HG03175 (cell line): ENCODE results near the gene POLR3C.

ENCODE experiments used
- ATAC-seq: cut with Tn5 transposase; IDR thresholded peaks from one replicate; pipeline ENCODE4 v1.9.1; 2021; ENCODE audit warnings: mild to moderate bottlenecking, moderate library complexity; ENCODE audit not compliant: unreplicated experiment

Gene POLR3C

DNA sequence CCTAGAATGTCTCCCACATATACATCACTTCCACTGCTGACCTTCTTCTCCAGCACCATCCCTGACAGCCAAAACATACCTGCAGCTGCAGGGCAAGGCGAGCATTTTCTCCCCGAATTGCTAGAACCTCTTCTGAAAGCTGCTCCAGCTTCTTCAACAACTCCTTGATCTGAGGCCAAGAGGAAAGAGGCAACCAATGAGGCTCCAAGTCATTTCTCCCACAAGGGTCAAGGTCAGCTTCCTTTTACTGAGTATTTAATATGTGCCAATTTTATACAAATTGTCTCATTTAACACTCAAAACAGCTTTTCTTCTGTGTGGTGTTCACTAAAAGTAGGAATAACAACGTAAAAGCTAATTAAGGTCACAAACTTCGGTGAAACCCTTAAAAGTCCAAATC is 44.2 kb downstream of the POLR3C start:
- ATAC-seq = no peak

DNA sequence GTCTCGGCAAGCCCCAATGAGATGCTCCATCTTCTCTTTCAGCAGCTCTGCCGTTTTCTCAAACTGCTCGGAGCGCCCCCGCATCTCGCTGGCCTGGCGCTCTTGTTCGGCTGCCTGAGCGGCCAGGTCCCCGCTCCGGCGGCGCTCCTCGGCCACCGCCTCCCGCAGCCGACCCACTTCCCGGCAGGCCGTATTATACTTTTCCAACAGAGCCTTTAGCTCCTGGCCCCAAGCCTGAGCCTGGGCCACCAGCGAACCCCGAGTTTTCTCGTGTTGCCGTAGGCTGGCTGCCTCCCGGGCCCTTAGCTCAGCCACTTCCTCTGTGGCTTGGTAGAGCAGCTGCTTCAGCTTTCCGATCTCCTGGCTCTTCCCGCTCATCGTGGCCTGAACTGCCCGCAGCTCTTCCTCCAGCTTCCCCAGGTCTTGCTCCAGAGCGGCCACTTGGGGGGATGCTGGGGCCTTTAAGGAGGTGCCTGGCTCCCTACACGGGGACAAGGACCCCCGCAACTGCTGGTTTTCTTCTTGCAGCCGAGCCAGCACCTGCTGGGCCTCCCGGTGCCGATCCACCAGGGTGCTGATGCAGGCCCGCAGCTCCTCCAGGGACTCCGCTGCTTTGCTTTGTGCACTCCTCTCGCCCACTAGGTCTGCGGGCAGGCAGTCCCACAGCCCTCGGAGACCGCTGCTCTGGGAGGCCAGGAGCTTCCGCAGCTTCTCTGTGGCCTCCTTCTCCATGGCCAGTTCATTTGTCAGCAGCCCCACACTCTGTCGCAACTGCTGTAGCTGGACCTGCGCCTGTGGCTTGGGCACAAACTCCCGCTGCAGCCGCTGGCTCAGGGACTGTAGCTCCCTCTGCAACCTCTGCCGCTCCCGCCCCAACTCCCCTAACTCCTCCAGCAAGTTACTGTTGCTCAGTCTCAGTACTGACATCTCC is 48.3 kb downstream of the POLR3C start:
- no peak for ATAC-seq

DNA sequence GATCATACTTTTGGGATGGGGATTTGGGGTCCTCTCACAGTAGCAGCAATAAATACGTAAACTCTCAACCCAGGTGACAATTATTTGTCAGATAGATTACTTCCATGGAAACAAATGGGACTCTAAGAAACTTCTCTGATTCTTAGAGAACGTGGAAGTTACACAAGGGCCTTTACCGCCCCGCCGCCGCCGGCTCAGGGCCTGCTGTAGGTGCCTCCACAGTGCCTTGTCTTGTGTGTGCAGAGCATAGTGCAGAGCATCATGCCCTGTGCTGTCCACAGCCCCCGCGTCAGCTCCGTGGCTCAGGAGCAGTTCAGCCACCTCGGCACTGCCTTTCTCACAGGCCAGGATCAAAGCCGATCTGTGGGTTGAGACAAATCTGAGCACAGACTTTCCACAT is 50.6 kb downstream of the POLR3C start:
- no peak for ATAC-seq

DNA sequence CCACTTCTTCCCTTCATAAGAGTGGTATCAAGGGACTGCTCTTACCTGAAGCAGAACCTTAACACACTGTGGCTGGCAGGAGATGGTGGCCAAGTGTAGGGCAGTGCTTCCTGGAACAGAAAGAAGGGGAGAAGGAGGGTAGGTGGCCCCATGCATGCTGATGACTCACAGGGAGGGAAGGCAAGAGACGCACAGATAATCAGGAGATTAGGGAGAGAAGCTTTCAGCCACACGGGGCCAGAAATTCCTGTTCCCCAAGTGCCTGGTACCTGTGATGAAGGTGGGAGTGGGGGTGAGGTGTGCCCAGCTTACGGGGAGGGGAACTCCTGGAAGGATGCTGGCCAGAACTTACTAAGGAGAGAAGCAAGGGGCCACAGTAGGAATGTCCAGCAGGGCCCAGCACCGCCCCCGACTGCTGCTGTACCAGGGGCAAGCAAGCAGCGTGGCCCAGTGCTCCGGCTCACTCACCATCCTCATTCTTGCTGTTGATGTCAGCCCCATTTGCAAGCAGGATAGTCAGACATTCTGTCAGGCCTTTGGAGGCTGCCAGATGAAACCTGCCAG is 54.0 kb downstream of the POLR3C start:
- ATAC-seq = no peak

DNA sequence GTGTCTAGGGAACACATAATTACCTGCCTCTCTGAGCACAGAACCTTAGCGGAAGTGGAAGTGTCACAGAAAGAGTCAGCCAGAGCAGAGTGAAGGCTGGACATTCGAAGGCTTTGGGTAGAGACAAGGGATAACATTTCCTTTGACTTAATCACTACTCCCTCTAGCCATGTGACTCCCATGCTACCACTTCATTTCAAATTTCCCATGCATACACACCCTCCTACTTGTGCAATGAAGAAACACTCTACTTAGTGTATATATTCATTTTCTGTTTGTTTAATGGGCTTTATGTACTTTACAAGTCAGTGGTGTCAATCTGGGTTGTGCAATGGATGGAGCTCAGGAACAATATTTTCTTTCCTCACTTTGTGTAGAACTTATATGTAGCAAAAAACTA is 54.7 kb downstream of the POLR3C start:
- no peak for ATAC-seq

DNA sequence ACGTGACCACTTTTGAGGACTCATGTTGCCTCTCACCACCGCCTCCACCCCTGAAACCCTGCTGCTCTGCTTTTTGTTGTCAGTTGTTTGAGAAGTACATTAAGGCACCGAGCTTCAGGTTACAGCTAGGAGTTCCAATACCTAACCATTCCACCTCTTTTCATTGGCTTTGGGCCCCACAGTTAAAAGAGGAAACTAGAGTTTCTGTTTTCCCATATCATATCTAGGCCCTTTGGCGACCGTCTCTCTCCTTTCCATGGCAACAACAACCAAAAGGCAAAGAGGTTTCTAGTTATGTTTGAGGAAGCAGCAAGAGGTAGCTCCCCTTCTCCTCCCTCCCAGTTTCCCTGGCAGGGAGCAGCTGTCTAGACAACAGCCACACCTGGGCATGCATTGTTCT is 55.8 kb downstream of the POLR3C start:
- ATAC-seq = no peak

DNA sequence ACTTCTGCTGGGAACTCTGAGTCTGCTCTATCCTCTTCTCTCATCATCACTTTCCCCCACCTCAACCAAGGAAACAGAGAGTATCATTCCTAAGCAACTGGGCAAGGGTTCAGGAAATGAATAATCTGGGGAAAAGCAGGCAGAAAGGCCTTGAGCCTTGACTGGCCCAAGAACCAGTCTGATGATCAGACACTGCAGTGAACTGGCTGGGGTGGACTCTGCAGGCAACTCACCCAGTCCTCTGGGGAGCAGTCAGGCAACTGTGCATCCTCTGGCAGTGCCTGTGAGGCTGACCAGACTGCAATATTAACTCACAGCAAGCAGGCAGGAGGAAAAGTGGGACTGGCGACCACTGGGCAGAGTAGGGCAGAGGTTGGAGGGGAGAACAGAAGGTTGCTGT is 60.7 kb downstream of the POLR3C start:
- no peak for ATAC-seq

DNA sequence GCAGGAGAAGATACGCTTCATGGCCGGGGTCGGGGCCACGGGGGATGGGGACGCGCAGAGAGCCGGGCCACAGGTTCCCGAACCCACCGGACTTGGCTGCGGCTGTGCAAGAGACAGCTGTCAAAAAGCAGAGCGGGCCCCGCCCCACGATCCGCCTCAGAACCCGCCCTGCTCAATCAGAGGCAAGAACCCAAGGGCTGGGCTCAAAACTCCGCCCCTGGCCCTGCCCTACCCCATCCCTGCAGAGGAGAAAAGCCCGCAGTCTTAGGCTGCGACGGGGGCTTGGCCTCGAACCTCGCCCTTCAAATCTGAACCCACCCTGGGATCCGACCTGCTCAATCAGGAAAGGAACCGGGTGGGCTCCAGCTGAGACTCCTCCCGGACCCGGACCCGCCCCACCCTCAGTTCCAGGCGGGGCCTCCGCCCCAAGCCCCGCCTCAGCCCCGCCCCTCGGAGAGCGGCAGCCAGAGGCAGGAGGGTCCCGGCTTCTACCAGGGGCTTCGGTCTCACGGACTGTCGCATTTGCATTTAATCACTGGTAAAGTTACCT is 61.8 kb downstream of the POLR3C start, which contains the start of gene ANKRD35:
TSS of gene ANKRD35 (minus strand) at position 129 of the 550 bp plus-strand sequence. CDS start at position 21, 108 bp downstream.
- ATAC-seq = peak; percentile 100

DNA sequence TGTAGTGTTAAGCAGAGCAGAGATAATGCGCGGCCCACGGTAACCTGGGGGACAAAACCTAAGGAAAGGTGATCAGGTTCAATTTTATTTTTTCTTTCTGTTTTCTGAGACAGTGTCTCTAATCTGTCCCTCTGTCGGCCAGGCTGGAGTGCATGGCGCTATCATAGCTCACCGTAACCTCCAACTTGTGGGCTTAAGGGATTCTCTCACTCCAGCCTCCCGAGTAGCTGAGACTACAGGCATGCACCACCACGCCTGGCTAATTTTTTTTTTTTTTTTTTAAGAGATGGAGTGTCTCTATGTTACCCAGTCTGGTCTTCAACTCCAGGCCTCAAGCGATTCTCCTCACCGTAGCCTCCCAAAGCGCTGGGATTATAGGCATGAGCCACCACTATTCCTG is 62.4 kb downstream of the POLR3C start:
- no peak for ATAC-seq

DNA sequence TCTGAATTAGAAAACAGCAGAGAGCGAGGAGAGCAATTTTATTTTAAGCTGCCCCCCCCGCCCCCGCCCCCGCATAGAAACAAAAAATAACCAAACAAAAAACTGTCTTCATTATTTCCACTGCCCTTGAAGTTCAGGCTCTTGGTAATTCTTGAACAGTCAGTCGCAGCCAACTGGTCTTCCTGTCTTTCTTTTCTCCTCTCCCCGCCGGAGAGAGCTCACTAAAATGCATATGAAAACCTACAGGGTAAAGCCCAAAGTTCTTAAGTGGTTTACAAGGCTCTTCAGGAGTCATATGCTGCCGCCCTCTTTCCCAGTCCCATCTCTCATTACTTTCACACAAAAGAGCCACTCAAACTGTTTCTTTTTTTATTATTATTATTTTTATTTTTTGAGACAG is 62.8 kb downstream of the POLR3C start:
- ATAC-seq = no peak

DNA sequence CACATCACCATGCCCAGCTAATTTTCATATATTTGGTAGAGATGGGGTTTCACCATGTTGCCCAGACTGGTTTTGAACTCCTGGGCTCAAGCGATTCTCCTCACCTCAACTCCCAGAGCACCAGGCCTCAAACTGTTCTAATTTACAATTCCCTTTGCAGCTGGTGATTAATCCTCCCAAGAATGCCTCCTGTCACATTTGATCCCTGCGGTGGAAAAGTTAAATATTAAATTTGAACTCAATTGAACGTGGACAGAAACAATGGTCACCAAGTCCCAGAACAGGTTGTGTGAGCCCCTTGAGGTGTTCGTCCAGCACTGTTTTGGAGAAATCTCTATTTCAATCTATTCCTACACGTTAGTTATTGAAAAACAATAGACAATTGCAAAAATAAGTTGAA is 63.6 kb downstream of the POLR3C start:
- ATAC-seq = no peak

DNA sequence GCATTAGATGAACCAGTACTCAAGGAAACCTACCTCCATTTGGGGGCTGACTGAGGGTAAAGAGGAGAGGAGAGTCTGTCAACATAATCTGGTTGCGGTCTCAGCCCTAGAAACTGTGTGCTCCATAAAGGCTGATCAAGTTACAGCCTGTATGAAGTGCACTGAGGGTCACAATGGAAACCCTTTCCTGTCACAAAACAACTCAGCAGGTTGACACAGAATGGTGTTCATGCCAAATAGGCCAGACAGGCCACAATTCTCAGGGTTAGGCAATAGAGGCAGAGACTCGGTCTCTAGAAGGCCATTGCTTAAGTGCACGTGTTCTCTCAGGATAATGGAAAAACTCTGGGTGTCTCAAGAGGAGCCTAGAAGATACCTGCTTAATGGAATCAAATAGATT is 65.7 kb downstream of the POLR3C start:
- ATAC-seq = no peak

DNA sequence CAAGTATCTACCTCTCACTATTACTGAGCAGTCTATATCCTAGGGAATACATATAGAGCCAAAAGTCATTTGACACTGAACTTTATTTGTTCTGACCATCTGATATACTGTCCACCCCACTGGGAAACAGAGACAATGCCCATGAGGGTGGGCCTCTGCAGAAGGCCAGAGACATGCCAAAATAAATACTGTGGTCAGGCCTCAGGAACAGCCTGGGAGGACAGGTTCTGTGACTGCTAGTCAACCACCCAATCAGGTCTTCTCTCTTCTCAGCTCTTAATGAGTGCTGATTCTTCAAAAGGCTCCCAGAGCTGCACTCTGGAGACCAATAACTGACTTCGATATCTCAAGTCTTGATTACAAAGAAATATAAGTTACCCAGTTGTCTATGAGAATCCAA is 67.1 kb downstream of the POLR3C start:
- ATAC-seq = no peak

DNA sequence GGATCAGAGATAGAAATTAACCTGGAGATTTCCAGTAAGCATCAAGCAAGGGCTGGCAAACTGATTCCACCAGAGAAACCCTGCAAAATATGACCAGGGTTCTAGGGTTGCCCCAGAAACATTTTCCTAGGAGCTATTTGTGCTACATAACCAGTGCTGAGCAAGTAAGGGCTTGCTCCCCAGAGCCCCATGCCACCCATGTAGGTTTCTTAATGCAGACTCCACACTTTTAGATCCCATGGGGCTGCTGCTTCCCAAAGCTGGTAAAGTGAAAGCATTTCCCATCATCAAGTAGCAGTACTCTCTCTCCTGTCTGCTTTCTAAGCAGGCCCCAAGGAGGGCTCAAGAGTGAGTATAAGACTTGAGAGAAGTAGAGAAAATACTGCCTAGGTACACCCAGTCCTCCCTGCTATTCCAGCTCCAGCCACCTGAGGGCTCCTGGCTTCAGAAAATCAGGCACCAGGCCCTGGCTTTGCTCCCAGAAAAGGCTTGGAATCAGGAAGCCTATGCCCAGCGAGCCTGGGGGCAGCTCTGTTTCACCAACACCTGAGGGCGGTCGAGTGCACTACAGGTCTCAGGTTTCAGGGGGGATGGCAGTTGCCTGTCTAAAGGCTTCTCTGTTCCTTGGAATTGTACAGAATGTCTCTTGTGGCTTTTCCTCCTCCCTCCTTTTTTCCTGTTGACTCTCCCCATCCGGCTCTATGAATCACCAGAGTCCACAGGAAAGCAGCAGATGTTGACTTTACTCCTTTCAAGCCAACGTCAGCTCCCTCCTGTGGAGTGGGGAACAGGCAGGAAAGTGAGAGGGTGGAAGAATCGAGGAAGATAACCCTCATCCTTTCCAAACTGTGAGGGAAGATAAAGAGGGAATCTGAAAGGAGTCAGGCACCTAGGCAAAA is 67.8 kb downstream of the POLR3C start:
- ATAC-seq = peak; percentile 52

DNA sequence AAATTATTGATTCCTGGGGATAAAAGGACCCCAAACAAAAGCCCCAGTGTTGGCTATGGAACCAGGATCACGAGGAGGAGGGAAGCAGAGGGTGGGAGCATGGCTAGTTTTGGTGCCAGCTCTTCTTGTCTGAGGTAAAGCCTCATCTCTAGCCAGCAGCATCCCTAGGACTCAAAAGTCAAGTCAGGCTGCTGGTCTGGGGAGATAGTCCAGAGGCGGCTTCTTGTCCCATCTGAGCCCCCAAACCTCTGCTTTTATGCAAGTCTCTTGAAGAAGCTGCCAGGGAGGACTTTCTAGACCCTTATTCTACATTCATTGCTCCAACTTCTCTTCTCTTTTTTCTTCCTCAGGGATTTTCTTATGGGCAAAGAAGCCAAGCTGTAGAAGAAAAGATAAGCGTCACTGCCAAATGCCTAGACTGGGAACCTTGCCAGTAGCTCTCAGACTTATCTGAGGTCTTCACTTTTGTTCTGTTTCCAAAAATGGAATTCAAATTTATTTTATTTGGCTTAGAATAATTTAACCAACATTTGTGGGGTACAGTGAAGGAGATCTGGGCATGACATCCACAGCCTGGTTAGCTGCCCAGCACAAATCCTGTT is 68.6 kb downstream of the POLR3C start:
- ATAC-seq = no peak

DNA sequence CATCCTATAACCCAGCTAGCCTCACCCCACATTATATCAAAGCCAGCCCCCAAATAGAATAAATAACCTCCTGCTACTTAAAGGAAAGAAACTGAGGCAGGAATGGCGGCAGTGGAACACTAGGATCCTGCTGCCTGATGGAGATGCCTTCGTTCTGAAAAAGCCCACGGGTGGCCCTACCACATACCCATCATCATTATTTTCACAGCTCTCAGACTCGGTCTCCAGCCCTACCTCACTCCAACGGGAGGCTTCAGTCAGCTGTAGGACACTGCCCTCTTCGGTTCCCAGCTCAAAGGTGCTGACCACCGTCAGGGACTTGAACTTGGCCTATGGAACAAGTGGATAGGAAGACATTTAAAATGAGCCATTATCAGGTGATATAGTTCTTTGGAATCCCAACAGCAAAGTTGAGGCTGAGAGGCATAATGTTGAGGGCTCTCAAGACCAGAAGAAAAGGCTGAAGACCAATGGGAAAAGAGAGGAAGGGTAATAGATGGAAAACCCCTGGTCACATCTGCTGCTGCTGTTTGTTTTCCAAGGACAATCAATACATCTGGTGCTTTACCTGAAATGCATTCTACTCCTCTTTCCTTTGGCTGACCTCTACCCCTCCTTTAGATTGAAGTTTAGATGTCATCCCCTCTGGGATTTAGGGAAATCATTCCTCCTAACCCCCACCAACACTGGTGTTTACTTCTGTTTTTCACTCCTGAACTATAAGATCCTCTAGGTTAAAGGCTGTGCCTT is 69.5 kb downstream of the POLR3C start:
- no peak for ATAC-seq
